ENCODE results near the gene NR2F6.

The NR2F6 gene

DNA sequence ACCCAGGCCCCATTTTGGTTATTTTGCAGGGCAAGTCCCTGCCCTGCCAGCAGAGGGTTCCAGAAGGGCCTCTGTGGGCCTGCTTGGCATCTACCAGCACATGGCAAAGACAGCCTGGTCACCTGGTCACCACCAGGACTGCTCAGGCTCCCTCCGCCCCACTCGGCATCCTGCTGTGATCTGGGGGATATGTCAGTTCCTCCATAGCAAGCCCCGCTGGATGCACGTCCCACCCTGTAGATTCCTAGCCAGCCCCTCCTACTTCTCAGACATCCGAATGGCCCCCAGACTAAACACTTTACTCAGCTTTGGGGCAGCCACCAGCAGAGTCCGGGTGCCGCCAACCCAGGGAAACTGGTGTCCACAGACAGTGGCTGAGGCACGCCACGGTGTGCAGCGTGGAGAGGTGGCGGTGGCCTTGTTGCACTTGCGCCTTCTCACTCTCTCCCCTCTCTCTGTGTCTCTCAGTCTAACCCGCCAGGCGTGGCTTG, 62.4 kb downstream of the NR2F6 start:
- in situ Hi-C loops (cut with MboI; ENCODE audit: low sequenced_read_pairs): no loop called here
